ENCODE data around the gene CCDC192.
A peak's percentile ranks its signal among the peaks of the same experiment; 100 is the strongest.

CCDC192 gene

GRCh38 chr5:127916885-127917573 is 213.8 kb downstream of the CCDC192 start:
- DNase-seq (no peak), ATAC-seq (no peak)
- H3K9me3 Mint-ChIP-seq: no peaks in the 10 kb centered on the region
- peak overlapping the region; percentile 3 to 84 for H3K27ac Mint-ChIP-seq
- peaks cover 7% of the 10 kb centered on the region for H3K4me1 Mint-ChIP-seq
- peak overlapping the region; percentile 8 to 50 for H3K4me3 Mint-ChIP-seq
- H3K27me3 Mint-ChIP-seq: no peaks in the 10 kb centered on the region

GRCh38 chr5:127919006-127919796 is 216.0 kb downstream of the CCDC192 start:
- no peaks in the 10 kb centered on the region for H3K27me3 Mint-ChIP-seq
- H3K4me3 Mint-ChIP-seq: no peak overlapping the region
- H3K9me3 Mint-ChIP-seq: no peaks in the 10 kb centered on the region
- H3K4me1 Mint-ChIP-seq: peaks cover 7% of the 10 kb centered on the region
- no peak overlapping the region for H3K27ac Mint-ChIP-seq
- ATAC-seq: no peak
- no peak for DNase-seq

- ATAC-seq: no peak
- Mint-ChIP-seq H3K4me3 (no peak overlapping the region), H3K4me1 (peaks cover 7% of the 10 kb centered on the region), H3K27me3 (no peaks in the 10 kb centered on the region), H3K9me3 (no peaks in the 10 kb centered on the region), H3K27ac (no peak overlapping the region)
- no peak for DNase-seq
Observed at GRCh38 chr5:127919818-127920217, 216.6 kb downstream of the CCDC192 start.

- DNase-seq (no peak), ATAC-seq (no peak)
- no peak overlapping the region for H3K27ac Mint-ChIP-seq
- H3K27me3 Mint-ChIP-seq: no peaks in the 10 kb centered on the region
- H3K4me3 Mint-ChIP-seq: no peak overlapping the region
- no peaks in the 10 kb centered on the region for H3K9me3 Mint-ChIP-seq
- H3K4me1 Mint-ChIP-seq: peaks cover 7% of the 10 kb centered on the region
Observed at GRCh38 chr5:127920936-127921335, 217.7 kb downstream of the CCDC192 start.

- no peaks in the 10 kb centered on the region for H3K4me1 Mint-ChIP-seq
- no peaks in the 10 kb centered on the region for H3K9me3 Mint-ChIP-seq
- no peak overlapping the region for H3K4me3 Mint-ChIP-seq
- ATAC-seq: no peak
- no peak overlapping the region for H3K27ac Mint-ChIP-seq
- no peaks in the 10 kb centered on the region for H3K27me3 Mint-ChIP-seq
- DNase-seq: no peak
Observed at GRCh38 chr5:127922603-127923002, 219.4 kb downstream of the CCDC192 start.

- no peak for ATAC-seq
- Mint-ChIP-seq H3K4me3 (no peak overlapping the region), H3K4me1 (no peaks in the 10 kb centered on the region), H3K9me3 (no peaks in the 10 kb centered on the region), H3K27ac (no peak overlapping the region), H3K27me3 (no peaks in the 10 kb centered on the region)
- no peak for DNase-seq
Observed at GRCh38 chr5:127923804-127924570, 220.8 kb downstream of the CCDC192 start.

- H3K27me3 Mint-ChIP-seq: no peaks in the 10 kb centered on the region
- no peak overlapping the region for H3K4me3 Mint-ChIP-seq
- no peaks in the 10 kb centered on the region for H3K4me1 Mint-ChIP-seq
- H3K27ac Mint-ChIP-seq: no peak overlapping the region
- ATAC-seq (no peak), DNase-seq (no peak)
- no peaks in the 10 kb centered on the region for H3K9me3 Mint-ChIP-seq
Observed at GRCh38 chr5:127924606-127925005, 221.4 kb downstream of the CCDC192 start.

- ATAC-seq (no peak), DNase-seq (no peak)
- Mint-ChIP-seq H3K4me3 (no peak overlapping the region), H3K27me3 (no peaks in the 10 kb centered on the region), H3K9me3 (no peaks in the 10 kb centered on the region), H3K4me1 (no peaks in the 10 kb centered on the region), H3K27ac (no peak overlapping the region)
Observed at GRCh38 chr5:127925916-127926315, 222.7 kb downstream of the CCDC192 start.

- H3K27ac Mint-ChIP-seq: no peak overlapping the region
- H3K4me3 Mint-ChIP-seq: no peak overlapping the region
- no peaks in the 10 kb centered on the region for H3K9me3 Mint-ChIP-seq
- no peaks in the 10 kb centered on the region for H3K27me3 Mint-ChIP-seq
- no peaks in the 10 kb centered on the region for H3K4me1 Mint-ChIP-seq
- ATAC-seq (no peak), DNase-seq (no peak)
Observed at GRCh38 chr5:127926974-127927373, 223.8 kb downstream of the CCDC192 start.

GRCh38 chr5:127928053-127928452 is 224.9 kb downstream of the CCDC192 start:
- DNase-seq: no peak

GRCh38 chr5:127930311-127930710 is 227.1 kb downstream of the CCDC192 start:
- ATAC-seq (no peak), DNase-seq (no peak)
- H3K9me3 Mint-ChIP-seq: no peaks in the 10 kb centered on the region
- no peaks in the 10 kb centered on the region for H3K27me3 Mint-ChIP-seq
- no peak overlapping the region for H3K27ac Mint-ChIP-seq
- no peaks in the 10 kb centered on the region for H3K4me1 Mint-ChIP-seq
- no peak overlapping the region for H3K4me3 Mint-ChIP-seq

More at GRCh38 chr5:127928053-127928452, 224.9 kb downstream of the CCDC192 start:
- no peaks in the 10 kb centered on the region for H3K9me3 Mint-ChIP-seq
- H3K4me3 Mint-ChIP-seq: no peak overlapping the region
- no peak overlapping the region for H3K27ac Mint-ChIP-seq
- H3K4me1 Mint-ChIP-seq: no peaks in the 10 kb centered on the region
- ATAC-seq: no peak
- H3K27me3 Mint-ChIP-seq: no peaks in the 10 kb centered on the region

- ATAC-seq: no peak
- Mint-ChIP-seq H3K4me3 (no peak overlapping the region), H3K4me1 (peaks cover 1% of the 10 kb centered on the region), H3K27me3 (no peaks in the 10 kb centered on the region), H3K27ac (no peak overlapping the region), H3K9me3 (no peaks in the 10 kb centered on the region)
- DNase-seq: no peak
Observed at GRCh38 chr5:127931396-127931795, 228.2 kb downstream of the CCDC192 start.

GRCh38 chr5:127933348-127933747 is 230.2 kb downstream of the CCDC192 start:
- Mint-ChIP-seq H3K4me3 (no peak overlapping the region), H3K4me1 (peaks cover 6% of the 10 kb centered on the region), H3K27me3 (no peaks in the 10 kb centered on the region), H3K9me3 (no peaks in the 10 kb centered on the region), H3K27ac (peak overlapping the region in 1 of 2 donors; percentile 5)
- ATAC-seq: no peak
- no peak for DNase-seq

- Mint-ChIP-seq H3K27ac (no peak overlapping the region), H3K4me3 (no peak overlapping the region), H3K27me3 (no peaks in the 10 kb centered on the region), H3K4me1 (peaks cover 6% of the 10 kb centered on the region), H3K9me3 (no peaks in the 10 kb centered on the region)
- ATAC-seq: no peak
- no peak for DNase-seq
Observed at GRCh38 chr5:127934791-127935256, 231.6 kb downstream of the CCDC192 start.

GRCh38 chr5:127935398-127935797 is 232.2 kb downstream of the CCDC192 start:
- Mint-ChIP-seq H3K4me1 (peaks cover 6% of the 10 kb centered on the region), H3K4me3 (no peak overlapping the region), H3K9me3 (no peaks in the 10 kb centered on the region), H3K27me3 (no peaks in the 10 kb centered on the region), H3K27ac (no peak overlapping the region)
- no peak for DNase-seq
- ATAC-seq: no peak
